AG20443 (cell line): ENCODE data around the gene GPR39.

Source experiments
- DNase-seq: peaks from one replicate; pipeline ENCODE4 v3.0.0; 2012; ENCODE audit warnings: low spot score, mixed read lengths

The GPR39 gene

DNA sequence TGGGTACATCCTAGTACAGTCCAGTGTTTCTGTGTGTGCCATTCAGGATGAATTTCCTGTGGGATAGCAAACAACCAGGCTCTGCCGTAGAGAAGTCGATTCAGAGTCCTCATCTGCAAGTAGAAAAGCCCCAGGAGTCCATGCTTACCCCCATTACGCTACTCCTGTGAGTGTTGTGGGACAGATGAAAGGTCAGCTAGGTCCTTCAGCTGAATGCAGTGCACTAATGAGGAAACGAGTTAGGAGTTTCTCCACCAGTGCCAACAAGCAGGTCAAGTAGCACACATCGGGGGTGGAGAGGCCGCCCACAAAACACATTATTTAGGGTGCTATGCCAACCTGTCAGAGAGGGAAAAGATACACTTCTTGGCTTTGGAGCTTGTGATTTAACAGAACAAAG lies 2.5 kb upstream of the GPR39 start:
- DNase-seq, result no peak

- no peak for DNase-seq
Observed at GRCh38 chr2:132415256-132415914, 1.2 kb upstream of the GPR39 start.

DNA sequence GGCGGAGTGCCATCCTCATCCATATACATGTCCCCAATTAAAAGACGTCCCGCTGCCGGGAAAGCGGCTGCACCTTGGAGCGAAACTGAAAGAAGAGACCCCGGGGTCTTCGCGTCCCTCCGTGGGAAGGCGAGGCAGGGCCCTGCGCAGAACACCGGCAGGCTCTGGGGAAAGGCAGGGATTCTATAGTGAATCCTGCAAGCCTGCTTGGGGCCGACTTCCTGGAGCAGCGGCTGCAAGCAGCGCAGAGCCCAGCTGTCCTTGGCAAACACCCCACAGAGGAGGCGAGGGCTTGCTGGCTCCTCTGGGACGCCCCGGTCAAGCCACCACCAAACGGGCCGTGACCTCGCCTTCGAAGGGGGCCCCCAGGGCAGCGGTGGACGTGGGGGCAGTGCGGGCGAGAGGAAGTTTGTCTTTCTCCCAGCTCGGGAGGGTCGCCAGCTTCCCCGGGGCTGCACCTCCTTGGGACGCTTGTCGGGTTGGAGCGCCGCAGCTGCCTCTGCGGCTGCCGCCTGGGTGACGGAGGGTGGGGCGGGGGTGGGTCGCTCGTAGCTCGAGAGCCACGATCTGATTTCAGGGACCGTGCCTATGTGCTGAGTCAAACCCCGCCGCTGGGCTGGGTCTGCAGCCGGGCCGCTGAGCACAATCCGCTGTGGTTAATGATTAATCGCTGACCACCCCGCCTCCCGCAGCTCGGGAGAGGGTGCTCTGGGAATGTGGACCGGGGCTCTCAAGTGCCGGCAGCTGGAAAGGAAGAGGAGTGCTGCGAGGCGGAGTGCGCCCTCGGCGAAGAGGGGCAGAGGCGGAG lies 486 bp upstream of the GPR39 start:
- DNase-seq, result peak; percentile 95

DNA sequence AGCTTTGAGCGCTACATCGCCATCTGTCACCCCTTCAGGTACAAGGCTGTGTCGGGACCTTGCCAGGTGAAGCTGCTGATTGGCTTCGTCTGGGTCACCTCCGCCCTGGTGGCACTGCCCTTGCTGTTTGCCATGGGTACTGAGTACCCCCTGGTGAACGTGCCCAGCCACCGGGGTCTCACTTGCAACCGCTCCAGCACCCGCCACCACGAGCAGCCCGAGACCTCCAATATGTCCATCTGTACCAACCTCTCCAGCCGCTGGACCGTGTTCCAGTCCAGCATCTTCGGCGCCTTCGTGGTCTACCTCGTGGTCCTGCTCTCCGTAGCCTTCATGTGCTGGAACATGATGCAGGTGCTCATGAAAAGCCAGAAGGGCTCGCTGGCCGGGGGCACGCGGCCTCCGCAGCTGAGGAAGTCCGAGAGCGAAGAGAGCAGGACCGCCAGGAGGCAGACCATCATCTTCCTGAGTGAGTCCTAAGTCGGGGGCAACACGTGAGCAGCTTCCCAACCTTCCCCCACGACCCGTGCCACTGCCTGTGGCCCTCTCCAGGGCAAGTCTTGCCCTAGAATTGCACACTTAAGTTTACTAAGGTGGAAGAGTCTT lies 928 bp downstream of the GPR39 start:
- no peak for DNase-seq

- no peak for DNase-seq
Observed at GRCh38 chr2:132419235-132419634, 2.6 kb downstream of the GPR39 start.

DNA sequence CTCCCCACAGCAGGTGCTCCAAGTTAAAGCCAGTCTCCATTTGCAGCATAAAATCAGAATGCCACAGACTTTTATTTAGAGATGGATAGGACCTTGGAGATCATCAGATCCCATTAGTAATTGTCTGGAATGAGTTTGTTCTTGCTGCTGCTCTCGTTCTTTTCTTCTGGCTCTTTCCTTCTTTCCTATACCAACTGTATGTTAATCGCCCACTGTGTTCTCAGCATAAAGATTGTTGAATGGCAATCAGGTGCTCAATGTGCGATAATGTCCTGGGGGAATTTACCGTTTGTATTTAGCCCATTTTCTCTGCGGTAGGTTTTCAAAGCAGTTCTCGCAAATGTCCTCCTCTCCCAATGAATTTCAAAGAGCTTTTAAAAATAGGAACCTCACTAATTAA lies 3.3 kb downstream of the GPR39 start:
- DNase-seq, result no peak

GRCh38 chr2:132420816-132421805 lies 4.5 kb downstream of the GPR39 start:
- no peak for DNase-seq

- DNase-seq, result no peak
Observed at GRCh38 chr2:132422736-132423135, 6.1 kb downstream of the GPR39 start.

DNA sequence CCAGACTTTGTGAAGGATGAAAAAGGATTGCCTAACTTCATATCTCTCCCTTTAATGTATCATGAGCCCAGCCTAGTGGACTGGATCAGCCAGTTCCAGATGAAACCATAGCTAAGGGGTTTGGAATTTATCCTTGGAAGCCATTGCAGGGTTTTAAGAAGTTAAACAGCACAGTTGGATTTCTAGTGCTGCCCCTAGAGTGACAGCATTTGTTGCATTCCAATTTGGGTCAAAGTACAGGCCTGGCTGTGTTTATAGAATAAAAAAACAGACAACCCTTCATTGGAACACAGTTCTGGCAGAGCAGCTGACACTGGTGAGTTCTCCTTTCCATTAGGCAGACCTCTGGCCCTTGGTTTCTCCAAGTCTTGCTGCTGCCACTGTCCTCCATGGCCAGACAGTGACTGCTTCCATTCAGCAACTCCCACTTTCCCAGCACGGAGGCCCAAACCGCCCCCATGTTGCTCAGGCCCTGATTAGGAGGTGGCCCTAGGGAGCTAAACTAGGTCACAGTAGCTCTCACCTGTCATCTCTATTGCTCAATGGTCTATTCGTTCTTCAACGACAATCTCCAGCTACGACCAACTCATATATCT lies 8.0 kb downstream of the GPR39 start:
- peak; percentile 67 for DNase-seq

GRCh38 chr2:132426033-132426432 lies 9.4 kb downstream of the GPR39 start:
- DNase-seq, result no peak

- no peak for DNase-seq
Observed at GRCh38 chr2:132426656-132427055, 10.1 kb downstream of the GPR39 start.

DNA sequence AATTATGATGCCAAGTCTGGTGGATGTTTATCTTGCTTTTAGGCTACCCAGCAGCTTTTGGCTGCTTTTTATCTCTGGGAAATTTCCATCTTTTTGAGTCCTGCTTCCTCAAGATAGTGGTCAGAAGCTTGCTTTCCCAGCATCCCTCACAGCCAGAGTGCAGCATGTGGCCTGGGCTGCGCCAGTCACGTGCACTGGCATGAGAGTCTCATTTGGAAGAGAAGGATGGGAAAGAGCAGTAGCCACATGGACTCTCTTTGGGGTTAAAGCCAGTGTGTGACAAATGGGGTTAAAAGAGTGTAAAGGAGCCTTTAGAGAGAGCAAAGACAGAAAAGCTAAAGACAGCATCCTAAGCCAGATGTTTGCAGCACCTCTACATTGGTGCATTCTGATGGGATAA lies 12.7 kb downstream of the GPR39 start:
- DNase-seq, result no peak

DNA sequence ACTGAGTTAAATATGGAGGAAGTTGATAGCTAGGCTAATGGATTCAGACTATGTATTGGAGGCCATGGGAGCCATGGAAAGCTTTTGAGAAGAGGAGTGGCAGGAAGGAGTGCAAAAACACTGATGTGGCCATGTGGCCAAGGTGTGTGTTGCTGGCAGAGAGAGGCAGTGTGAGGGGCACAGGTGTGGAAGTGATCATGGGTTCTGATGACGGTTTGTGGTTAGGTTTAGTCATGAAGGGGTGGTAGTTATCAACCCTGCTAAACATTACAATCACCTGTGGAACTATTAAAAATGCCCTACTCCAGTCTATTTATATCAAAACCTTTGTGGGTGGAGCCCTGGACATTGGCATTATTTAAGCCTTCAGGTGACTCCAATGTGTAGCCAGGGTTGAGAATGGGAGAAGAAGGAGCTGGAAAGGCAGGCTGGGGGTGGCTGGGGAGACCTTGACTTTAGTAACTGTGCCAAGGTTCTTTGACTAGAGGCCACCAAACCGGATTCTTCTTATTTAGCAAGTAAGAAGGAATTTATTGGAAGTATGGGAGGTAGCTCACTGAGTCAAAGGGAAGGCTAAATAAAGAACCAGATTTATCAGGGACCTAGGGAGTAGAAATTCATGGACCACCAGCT lies 13.5 kb downstream of the GPR39 start:
- no peak for DNase-seq

GRCh38 chr2:132430895-132431294 lies 14.3 kb downstream of the GPR39 start:
- no peak for DNase-seq

GRCh38 chr2:132437852-132438669 lies 21.5 kb downstream of the GPR39 start:
- DNase-seq, result no peak

GRCh38 chr2:132438691-132439090 lies 22.1 kb downstream of the GPR39 start:
- peak; percentile 80 for DNase-seq

DNA sequence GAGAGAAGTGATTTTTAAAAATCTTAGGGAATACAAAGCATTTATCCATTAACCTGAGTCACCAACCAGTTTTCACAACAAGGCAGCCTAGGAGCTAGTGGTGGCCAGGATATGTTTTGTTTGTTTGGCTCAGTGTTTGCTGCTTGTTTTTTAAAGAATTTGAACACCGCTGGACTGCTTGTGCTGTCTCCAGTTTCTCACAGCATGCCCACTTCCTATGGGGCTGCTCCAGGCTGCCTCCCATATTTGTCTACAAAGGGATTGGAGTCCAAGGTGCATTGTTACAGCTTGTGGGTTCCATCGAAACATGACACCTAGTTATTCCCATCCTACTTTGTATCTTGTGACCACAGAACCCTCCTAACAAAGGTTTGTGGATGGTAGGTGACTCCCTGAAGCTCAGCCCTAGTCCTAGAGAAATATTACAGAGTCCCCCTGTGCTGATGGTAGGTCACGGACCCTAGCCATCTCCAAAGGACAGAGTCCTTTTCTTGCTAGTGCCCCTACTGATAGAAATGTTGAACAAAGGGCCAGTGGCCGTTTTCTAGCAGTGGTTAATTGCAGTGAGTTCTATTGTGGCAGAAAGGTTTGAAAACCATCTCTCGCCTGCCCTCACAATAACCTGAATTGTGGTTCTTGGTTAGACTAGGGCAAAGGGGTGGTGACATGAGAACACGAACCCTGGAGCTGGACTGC lies 23.2 kb downstream of the GPR39 start:
- DNase-seq, result peak; percentile 17

GRCh38 chr2:132441051-132441450 lies 24.4 kb downstream of the GPR39 start:
- DNase-seq, result no peak

DNA sequence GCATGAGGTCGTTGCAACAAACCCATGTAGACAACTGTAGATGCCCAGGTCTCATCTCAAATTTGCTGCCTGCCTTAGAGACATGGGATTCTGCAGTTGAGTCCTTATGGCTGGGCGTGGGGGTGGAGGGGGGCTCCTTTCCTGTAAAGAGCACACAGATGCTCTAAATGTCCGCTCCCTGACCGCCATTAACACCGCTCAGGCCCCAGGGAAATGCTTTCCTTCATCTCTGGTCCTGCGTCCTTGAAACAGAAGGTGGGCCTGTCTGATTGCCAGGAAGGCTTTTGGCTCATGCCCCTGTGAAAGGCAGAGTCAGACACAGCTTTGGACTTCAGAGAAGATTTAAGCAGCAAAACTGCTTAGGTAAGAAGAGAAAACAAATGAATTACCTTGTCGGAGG lies 25.7 kb downstream of the GPR39 start:
- no peak for DNase-seq

GRCh38 chr2:132443106-132443505 lies 26.5 kb downstream of the GPR39 start:
- no peak for DNase-seq
